HepG2 (cell line): Measurements from ENCODE around the gene SPIB.

Experiments
- ARID5B ChIP-seq: IDR thresholded peaks from 2 replicates; pipeline ENCODE4 v1.4.0; 2020; ENCODE audit warnings: mild to moderate bottlenecking, missing genetic modification reagents
- GLMP ChIP-seq: sonication (generic); formaldehyde crosslinking; IDR thresholded peaks from 2 replicates; pipeline ENCODE4 v1.9.0; 2021; ENCODE audit warnings: missing genetic modification reagents, mild to moderate bottlenecking, borderline replicate concordance
- NR0B2 ChIP-seq: sonication (generic); formaldehyde crosslinking; IDR thresholded peaks from 2 replicates; pipeline ENCODE4 v1.4.0; 2020; ENCODE audit warnings: mild to moderate bottlenecking, missing genetic modification reagents
- TBL1XR1 ChIP-seq: fragments of 150-350 bp; IDR thresholded peaks from 2 replicates; pipeline ENCODE4 v1.6.1; 2014; ENCODE audit warnings: borderline replicate concordance, low read length; ENCODE audit not compliant: partially characterized antibody
- ZNF280D ChIP-seq: sonication (generic); formaldehyde crosslinking; IDR thresholded peaks from 2 replicates; pipeline ENCODE4 v1.5.1; 2020; ENCODE audit warnings: mild to moderate bottlenecking, missing genetic modification reagents
- ZNF704 ChIP-seq: sonication (generic); formaldehyde crosslinking; IDR thresholded peaks from 2 replicates; pipeline ENCODE4 v1.8.1; 2023; ENCODE audit warnings: mild to moderate bottlenecking, inconsistent platforms, moderate library complexity, missing genetic modification reagents, borderline replicate concordance
- TF ChIP-seq, protein P1 (sequence below): IDR thresholded peaks from 2 replicates; pipeline ENCODE4 v1.6.1; 2016
- TF ChIP-seq, protein P2 (sequence below), 2 experiments: sonication (generic) in 1 of 2; formaldehyde crosslinking in 1 of 2; IDR thresholded peaks; 2 replicates each; pipeline versions ENCODE4 v1.4.0 to v1.6.1; 2018 to 2020; ENCODE audit warnings: missing genetic modification reagents in 2 of 2, borderline replicate concordance in 1 of 2, low read depth in 1 of 2, mild to moderate bottlenecking in 1 of 2, missing biosample characterization in 1 of 2

- TF ChIP-seq ARID5B (no peak), ZNF280D (CRISPR knock-in tag) (no peak), ZNF704 (CRISPR knock-in tag) (no peak), NR0B2 (no peak), GLMP (CRISPR knock-in tag) (no peak), TBL1XR1 (no peak)
- TF ChIP-seq, protein P1, sequence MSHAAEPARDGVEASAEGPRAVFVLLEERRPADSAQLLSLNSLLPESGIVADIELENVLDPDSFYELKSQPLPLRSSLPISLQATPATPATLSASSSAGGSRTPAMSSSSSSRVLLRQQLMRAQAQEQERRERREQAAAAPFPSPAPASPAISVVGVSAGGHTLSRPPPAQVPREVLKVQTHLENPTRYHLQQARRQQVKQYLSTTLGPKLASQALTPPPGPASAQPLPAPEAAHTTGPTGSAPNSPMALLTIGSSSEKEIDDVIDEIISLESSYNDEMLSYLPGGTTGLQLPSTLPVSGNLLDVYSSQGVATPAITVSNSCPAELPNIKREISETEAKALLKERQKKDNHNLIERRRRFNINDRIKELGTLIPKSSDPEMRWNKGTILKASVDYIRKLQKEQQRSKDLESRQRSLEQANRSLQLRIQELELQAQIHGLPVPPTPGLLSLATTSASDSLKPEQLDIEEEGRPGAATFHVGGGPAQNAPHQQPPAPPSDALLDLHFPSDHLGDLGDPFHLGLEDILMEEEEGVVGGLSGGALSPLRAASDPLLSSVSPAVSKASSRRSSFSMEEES (CRISPR knock-in tag) = no peak
- TF ChIP-seq, protein P2, sequence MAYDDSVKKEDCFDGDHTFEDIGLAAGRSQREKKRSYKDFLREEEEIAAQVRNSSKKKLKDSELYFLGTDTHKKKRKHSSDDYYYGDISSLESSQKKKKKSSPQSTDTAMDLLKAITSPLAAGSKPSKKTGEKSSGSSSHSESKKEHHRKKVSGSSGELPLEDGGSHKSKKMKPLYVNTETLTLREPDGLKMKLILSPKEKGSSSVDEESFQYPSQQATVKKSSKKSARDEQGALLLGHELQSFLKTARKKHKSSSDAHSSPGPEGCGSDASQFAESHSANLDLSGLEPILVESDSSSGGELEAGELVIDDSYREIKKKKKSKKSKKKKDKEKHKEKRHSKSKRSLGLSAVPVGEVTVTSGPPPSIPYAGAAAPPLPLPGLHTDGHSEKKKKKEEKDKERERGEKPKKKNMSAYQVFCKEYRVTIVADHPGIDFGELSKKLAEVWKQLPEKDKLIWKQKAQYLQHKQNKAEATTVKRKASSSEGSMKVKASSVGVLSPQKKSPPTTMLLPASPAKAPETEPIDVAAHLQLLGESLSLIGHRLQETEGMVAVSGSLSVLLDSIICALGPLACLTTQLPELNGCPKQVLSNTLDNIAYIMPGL (CRISPR knock-in tag; IDR thresholded peaks at IDR 0.05; ENCODE audit: borderline replicate concordance in 1 of 2, low read depth in 1 of 2) = no peak
Measured at GRCh38 chr19:50480281-50481111, 61.8 kb downstream of the SPIB start.
